DND-41 (cell line): ENCODE measurements around the gene EIF2B2.

Experiments
- ATAC-seq: fragments of 200-7000 bp; cut with Tn5 transposase; 3 replicates; pipeline ENCODE4 v1.9.1; 2021; ENCODE audit warnings: low read depth; ENCODE audit not compliant: insufficient read depth
- DNase-seq: peaks from one replicate; pipeline ENCODE4 v3.0.0-alpha.2; 2020
- H2AFZ ChIP-seq: 2 replicates; pipeline ENCODE4 v1.6.0; 2012; ENCODE audit warnings: low read depth, low read length
- H3K27ac ChIP-seq: 2 replicates; pipeline ENCODE4 v1.5.1; 2012; ENCODE audit warnings: low read length, inconsistent platforms
- H3K27me3 ChIP-seq: fragments of 200-600 bp; sonication (generic); 2 replicates; pipeline ENCODE4 v1.6.0; 2012; ENCODE audit warnings: low read length, mild to moderate bottlenecking, inconsistent platforms; ENCODE audit not compliant: insufficient read depth, poor library complexity
- H3K36me3 ChIP-seq: 2 replicates; pipeline ENCODE4 v1.5.1; 2012; ENCODE audit warnings: low read length, inconsistent platforms; ENCODE audit not compliant: insufficient read depth
- H3K4me1 ChIP-seq: 2 replicates; pipeline ENCODE4 v1.5.1; 2012; ENCODE audit warnings: mild to moderate bottlenecking, low read length; ENCODE audit not compliant: insufficient read depth
- H3K4me2 ChIP-seq: 2 replicates; pipeline ENCODE4 v1.6.0; 2012; ENCODE audit warnings: mild to moderate bottlenecking, moderate library complexity, low read length, inconsistent platforms; ENCODE audit not compliant: insufficient read depth
- H3K4me3 ChIP-seq, 2 experiments: fragments of 200-600 bp in 1 of 2; shearing (Covaris generic) in 1 of 2; 2 replicates each; pipeline ENCODE4 v1.5.1; 2012 to 2016; ENCODE audit warnings: inconsistent platforms in 2 of 2, low read length in 2 of 2, mild to moderate bottlenecking in 2 of 2, low read depth in 1 of 2, moderate library complexity in 1 of 2
- H3K79me2 ChIP-seq: 2 replicates; pipeline ENCODE4 v1.6.0; 2012; ENCODE audit warnings: low read length, inconsistent platforms; ENCODE audit not compliant: insufficient read depth
- H3K9ac ChIP-seq: 2 replicates; pipeline ENCODE4 v1.6.0; 2012; ENCODE audit warnings: low read depth, mild to moderate bottlenecking, inconsistent platforms, low read length, moderate library complexity
- H3K9me3 ChIP-seq: 2 replicates; pipeline ENCODE4 v1.5.1; 2012; ENCODE audit warnings: low read length, moderate library complexity, mild to moderate bottlenecking, inconsistent platforms; ENCODE audit not compliant: insufficient read depth, severe bottlenecking
- H4K20me1 ChIP-seq: 2 replicates; pipeline ENCODE4 v1.6.0; 2012; ENCODE audit warnings: low read length; ENCODE audit not compliant: insufficient read depth
- EZH2 ChIP-seq: IDR thresholded peaks from 3 replicates; pipeline ENCODE4 v1.6.1; 2012; ENCODE audit warnings: borderline replicate concordance, low read depth, mild to moderate bottlenecking, moderate library complexity, low read length, inconsistent platforms; ENCODE audit not compliant: severe bottlenecking
- TF ChIP-seq, protein P1 (sequence below): IDR thresholded peaks from 2 replicates; pipeline ENCODE4 v1.5.1; 2012; ENCODE audit warnings: borderline replicate concordance, low read length, moderate library complexity, mild to moderate bottlenecking; ENCODE audit not compliant: poor library complexity, severe bottlenecking; ENCODE audit errors: extremely low read depth

Gene EIF2B2

DNA sequence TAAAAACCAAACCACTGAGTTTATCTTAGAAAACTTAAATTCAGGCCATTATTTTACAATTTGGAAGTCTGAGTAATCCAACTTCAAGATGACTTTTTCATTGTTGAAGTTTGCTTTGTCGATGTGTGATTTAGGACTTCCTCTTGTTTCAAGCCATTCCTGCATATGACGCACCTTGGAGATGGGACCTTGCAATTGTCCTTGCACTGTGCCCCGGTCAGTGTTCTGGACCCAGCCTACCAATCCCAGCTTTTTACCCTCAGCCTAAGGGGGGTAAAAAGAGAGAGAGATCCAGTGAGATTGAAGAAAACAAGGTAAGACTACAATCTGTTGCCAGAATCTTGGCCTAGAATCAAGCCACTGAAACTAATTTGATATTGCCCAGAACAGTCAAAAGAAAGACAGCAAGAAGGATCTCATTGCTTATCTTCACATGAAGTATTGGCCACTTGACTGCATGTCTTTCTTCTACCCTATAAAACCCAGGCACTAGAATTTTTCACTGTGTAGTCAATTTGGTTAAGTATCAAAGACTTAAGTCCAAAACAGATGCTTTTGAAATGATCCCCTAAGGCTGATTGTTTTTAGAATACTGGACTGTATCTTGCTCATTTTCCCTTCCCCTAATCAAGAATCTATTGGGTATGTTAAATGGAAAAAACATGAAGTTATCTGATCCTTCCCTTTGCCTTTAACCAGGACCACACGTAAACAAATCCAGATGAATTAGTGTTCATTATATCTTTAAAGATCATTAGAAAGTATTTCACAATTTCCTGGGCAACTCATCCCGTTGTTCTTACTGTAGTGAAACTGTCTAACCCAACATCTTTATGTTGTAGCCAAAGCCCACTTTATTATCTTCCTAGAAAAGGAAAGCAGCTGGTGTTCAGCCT, 50.9 kb downstream of the EIF2B2 start:
- H3K27ac ChIP-seq = no peak overlapping the region
- no peak for ATAC-seq
- no peak overlapping the region for H2AFZ ChIP-seq
- H3K4me3 ChIP-seq = no peak overlapping the region
- H3K9ac ChIP-seq = no peak overlapping the region
- no peak for DNase-seq
- no peak overlapping the region for H3K4me2 ChIP-seq
- H4K20me1 ChIP-seq = no peaks in the 10 kb centered on the region
- H3K9me3 ChIP-seq = no peaks in the 10 kb centered on the region
- peaks cover 50% of the 10 kb centered on the region for H3K79me2 ChIP-seq
- H3K4me1 ChIP-seq = peaks cover 26% of the 10 kb centered on the region
- H3K27me3 ChIP-seq = no peaks in the 10 kb centered on the region
- H3K36me3 ChIP-seq = peaks cover 41% of the 10 kb centered on the region
- no peak for TF ChIP-seq EZH2
- TF ChIP-seq, protein P1, sequence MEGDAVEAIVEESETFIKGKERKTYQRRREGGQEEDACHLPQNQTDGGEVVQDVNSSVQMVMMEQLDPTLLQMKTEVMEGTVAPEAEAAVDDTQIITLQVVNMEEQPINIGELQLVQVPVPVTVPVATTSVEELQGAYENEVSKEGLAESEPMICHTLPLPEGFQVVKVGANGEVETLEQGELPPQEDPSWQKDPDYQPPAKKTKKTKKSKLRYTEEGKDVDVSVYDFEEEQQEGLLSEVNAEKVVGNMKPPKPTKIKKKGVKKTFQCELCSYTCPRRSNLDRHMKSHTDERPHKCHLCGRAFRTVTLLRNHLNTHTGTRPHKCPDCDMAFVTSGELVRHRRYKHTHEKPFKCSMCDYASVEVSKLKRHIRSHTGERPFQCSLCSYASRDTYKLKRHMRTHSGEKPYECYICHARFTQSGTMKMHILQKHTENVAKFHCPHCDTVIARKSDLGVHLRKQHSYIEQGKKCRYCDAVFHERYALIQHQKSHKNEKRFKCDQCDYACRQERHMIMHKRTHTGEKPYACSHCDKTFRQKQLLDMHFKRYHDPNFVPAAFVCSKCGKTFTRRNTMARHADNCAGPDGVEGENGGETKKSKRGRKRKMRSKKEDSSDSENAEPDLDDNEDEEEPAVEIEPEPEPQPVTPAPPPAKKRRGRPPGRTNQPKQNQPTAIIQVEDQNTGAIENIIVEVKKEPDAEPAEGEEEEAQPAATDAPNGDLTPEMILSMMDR = no peak

DNA sequence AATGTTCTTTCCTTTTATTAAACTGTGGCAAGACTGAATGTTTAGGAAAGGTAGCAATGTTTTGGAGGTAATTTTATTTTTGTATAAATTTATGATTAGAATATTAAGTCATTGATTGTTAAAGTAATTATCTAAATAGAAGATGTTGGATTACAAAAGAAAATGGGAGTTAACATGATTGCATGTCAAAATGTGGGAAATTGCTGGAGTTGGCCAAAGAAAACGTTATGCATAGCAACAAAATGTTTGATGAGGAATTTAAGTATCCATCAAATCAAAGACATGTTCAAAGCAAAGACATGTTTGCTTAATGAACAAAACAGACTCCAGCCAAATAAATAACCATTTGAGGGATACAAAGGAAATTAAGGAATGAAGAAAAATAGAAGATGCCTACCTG, 51.7 kb downstream of the EIF2B2 start:
- Histone ChIP-seq H3K4me3 (no peak overlapping the region), H3K4me1 (peaks cover 20% of the 10 kb centered on the region), H3K4me2 (no peak overlapping the region), H3K27ac (no peak overlapping the region), H3K79me2 (peaks cover 45% of the 10 kb centered on the region), H3K9ac (no peak overlapping the region), H3K27me3 (no peaks in the 10 kb centered on the region), H2AFZ (no peak overlapping the region), H3K9me3 (no peaks in the 10 kb centered on the region), H4K20me1 (no peaks in the 10 kb centered on the region), H3K36me3 (peaks cover 34% of the 10 kb centered on the region)
- no peak for TF ChIP-seq EZH2
- TF ChIP-seq, protein P1 = no peak
- DNase-seq = no peak
- ATAC-seq = no peak

DNA sequence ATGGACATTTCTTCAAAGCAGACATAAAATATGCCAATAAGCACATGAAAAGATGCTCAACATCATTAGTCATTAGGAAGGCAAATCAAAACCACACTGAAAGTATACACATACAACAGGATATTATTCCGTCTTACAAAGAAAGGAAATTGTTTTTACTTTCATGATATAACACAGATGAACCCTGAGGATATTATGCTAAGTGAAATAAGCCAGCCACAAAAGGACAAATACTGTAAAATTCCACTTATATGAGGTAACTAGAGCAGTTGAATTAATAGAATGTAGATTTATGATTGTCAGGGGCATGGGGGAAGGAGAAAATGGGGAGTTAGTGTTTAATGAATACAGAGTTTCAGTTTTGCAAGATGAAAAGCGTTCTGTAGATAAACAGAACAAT, 56.9 kb downstream of the EIF2B2 start:
- Histone ChIP-seq H3K4me3 (no peak overlapping the region), H3K36me3 (peaks cover 42% of the 10 kb centered on the region), H3K27ac (no peak overlapping the region), H3K79me2 (peaks cover 62% of the 10 kb centered on the region), H3K9me3 (no peaks in the 10 kb centered on the region), H4K20me1 (no peaks in the 10 kb centered on the region), H3K27me3 (no peaks in the 10 kb centered on the region), H3K4me1 (peaks cover 26% of the 10 kb centered on the region), H3K4me2 (no peak overlapping the region), H3K9ac (no peak overlapping the region), H2AFZ (no peak overlapping the region)
- no peak for TF ChIP-seq EZH2
- TF ChIP-seq, protein P1 = no peak
- DNase-seq = no peak
- ATAC-seq = no peak
